HG02610 (cell line): ENCODE data around the gene PITPNC1.
"Not testable (repeated sequence)": the region's sequence is repeated elsewhere in the genome, so short reads cannot be mapped to it uniquely, and the experiment has no call there.

ENCODE experiments used
- ATAC-seq: cut with Tn5 transposase; IDR thresholded peaks from one replicate; pipeline ENCODE4 v1.9.1; 2021; ENCODE audit warnings: mild to moderate bottlenecking, moderate library complexity; ENCODE audit not compliant: unreplicated experiment

PITPNC1 gene

DNA sequence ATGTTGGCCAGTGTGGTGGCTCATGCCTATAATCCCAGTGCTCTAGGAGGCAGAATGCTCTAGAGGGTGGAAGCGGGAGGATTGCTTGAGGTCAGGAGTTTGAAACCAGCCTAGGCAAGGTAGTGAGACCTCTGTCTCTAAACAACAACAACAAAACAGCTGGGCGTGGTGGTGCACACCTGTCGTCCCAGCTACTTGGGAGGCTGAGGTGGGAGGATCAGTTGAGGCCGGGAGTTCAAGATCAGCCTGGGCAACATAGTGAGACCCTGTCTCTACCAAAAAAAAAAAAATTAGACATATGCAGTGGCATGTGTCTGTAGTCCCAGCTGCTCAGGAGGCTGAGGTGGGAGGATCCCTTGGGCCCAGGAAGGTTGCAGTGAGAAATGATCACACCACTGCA is 53.4 kb downstream of the PITPNC1 start:
- not testable (repeated sequence) for ATAC-seq

DNA sequence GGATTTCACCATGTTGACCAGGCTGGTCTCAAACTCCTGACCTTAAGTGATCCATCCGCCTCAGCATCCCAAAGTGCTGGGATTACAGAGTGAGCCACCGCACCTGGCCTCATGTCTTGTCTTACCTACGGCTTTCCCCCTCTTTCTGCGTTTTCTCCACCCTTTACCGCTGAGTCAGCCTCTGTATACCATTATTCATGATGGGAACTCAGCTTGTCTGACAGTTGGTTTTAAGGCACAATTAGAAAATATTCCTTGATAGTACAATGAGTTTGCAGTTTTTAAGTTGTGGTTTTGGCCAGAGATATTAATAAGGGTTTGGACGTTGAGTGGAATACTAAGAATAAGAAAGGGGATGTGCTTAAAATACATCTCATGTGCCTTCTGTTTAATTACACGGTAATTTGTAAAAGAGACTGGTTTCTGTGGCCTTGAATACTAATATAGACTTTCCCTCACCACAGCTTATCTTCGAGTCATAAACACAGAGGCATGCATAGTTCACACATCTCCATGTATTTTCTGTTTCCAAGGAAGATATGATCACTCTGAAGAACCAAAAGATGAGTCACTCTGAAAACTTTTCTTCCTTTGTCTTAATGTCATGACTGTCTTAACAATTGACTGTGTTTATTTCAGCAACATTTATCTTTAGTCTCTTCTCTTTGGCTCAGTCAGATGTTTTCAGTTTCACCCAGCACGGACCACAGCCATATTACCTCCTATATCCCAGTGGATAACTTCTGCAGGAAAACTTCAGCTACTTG is 54.4 kb downstream of the PITPNC1 start:
- no peak for ATAC-seq

DNA sequence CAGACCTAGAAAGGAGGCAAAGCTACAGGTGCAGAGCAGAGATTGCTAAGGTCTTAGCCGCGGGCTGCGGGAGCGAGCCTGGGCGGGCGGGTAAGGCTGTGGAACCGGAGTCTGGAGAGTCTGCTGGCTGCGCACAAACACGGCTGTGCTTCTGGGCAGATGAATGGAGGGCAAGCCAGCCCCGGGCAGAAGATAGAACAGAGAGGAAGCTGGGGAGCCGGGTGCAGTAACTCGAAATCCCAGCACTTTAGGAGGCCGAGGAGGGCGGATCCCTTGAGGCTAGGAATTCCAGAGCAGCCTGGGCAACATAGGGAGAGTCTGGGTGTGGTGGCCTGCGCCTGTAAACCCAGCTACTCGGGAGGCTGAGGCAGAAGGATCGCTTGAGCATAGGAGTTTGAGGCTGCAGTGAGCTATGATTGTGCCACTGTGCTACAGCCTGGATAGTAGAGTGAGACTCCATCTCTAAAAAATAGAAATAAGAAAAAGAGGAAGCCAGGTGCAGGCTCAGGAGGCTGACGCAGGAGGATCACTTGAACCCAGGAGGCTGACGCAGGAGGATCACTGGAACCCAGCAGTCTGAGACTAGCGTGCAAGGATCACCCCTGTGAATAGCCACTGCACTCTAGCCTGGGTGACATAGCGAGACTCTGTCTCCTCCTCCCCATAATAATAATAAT is 56.3 kb downstream of the PITPNC1 start:
- no peak for ATAC-seq

DNA sequence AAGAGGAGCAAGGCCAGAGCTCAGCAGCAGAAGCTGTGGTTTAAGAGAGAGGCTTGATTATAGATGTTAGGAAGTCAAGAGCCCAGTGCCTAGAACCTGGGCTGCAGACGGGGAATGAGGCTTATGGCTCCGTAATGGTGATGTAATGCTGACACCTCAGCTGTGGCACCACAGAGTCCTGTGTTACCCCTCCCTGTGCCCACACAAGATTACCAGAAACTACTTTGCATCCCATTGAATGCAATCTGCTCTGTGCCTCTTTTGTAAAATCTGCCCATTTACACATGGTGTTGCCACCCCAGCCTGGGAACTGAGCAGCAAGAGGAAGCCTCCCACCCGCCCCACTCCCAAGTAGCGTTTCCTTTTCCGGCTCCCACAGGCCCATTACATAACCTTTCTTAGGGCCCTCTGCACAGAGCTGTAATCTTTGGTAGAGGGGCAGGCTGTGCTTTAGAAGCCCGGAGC is 57.0 kb downstream of the PITPNC1 start:
- ATAC-seq, result no peak

DNA sequence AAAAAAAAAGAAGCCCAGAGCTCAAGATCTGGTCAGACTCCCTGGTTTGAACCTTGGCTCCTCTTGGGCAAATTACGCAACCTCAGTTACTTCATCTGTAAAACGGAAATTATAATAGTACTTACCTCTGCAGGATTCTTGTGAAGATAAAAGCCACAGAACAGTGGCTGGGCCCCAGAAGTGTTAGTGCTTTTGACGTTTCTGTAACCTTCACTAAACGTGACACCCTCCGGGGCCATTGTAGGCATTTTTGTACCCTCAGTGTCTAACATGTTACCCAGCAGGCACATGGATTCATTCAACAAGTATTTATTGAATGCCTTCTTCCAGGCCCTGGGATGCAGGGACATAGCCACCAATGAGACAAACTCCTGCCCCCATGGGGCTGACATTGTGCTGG is 58.0 kb downstream of the PITPNC1 start:
- ATAC-seq, result no peak

DNA sequence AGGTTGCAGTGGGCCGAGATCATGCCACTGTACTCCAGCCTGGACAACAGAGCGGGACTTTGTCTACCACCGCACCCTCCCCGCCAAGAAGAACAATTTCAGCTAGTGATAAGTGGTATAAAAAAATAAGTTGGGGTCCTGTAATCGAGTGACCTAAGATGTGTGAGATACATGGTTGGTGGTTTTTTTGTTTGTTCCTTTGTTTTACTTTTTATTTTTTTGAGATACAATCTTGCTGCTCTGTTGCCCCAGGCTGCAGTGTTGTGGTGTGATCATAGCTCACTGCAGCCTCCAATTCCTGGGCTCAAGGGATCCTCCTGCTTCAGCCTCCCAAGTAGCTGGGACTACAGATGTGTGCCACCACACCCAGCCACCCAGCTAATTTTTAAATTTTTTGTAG is 58.7 kb downstream of the PITPNC1 start:
- ATAC-seq, result no peak

DNA sequence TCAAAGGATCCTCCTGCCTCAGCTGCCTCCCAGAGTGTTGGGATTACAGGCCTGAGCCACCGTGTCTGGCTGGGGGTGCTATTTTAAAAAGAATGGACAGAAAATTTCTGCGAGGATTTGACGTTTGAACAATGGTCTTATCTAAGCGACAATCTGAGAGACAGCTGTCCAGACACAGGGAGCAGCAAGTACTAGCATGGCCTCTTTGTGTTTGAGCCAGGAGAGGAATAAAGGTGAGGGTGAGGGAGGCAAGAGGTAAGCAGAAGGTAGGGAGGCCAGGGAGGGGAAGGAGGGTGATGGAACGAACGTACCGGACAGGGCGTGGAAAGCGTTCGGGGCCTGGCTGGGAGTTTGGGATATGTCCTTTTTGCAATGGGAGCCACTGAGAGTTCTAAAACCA is 59.2 kb downstream of the PITPNC1 start:
- no peak for ATAC-seq

DNA sequence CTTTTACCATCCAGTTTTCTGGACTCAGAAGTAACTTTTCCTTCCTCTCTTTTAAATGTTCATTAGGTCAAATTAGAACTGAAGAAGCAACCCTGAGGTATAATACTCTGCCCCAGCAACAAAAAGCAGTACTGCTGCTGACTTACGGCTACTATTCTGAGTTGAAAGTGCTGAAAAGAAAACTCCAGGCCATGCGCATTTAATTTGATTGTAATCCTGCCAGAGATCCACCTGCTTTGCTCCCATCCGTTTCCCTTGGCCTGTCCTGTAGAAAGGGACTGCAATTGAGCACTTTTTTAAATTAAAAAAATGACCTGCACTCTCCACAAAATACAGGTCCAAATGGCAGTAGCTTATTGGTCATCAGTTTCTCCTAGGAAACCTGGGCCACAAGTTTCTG is 61.6 kb downstream of the PITPNC1 start:
- no peak for ATAC-seq

DNA sequence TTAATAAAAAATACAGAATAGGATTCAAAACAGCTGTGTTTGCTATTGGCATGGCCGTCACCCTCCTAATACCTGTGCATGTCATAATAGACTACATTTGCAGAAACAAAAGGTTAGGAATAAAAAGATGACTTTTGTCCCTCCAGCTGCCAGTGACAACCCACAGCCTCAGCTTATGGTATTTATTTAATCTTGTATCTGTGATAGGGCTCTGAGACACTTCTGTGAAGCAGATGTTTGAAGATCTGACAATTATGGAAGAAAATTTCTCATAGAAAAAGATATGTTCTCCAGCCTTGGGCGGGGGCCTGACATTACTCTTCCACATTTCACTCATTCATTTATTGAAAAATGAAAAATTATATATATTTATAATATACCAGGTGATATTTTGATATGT is 62.2 kb downstream of the PITPNC1 start:
- ATAC-seq, result no peak

DNA sequence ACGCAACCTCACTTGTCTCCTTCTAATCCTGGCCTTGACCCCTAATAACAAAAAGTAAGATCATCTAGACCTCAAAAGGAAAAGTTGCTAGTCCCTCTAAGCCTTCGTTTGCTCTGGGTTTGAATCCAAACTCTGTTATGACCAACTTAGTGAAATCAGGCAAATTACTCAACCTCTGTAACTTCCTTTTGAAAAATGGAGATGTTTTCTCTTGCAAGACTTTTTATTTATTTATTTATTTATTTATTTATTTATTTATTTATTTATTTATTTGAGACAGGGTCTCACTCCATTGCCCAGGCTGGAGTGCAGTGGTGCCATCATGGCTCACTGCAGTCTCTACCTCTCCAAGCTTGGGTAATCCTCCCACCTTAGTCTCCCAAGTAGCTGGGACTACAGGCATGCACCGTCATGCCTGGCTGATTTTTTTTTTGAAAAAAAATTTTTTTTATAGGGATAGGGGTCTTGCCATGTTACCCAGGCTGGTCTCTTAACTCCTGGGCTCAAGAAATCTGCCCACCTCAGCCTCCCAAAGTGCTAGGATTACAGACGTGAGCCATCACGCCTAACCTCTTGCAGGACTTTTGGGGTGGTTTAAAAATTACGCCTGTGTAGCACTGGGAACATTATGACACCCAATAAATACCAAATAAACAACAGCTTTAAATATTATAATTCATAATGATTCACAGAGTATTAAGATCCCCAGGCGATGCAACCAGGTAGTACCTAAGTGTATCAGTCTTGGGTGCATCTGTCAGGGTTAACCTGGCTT is 63.4 kb downstream of the PITPNC1 start:
- no peak for ATAC-seq

DNA sequence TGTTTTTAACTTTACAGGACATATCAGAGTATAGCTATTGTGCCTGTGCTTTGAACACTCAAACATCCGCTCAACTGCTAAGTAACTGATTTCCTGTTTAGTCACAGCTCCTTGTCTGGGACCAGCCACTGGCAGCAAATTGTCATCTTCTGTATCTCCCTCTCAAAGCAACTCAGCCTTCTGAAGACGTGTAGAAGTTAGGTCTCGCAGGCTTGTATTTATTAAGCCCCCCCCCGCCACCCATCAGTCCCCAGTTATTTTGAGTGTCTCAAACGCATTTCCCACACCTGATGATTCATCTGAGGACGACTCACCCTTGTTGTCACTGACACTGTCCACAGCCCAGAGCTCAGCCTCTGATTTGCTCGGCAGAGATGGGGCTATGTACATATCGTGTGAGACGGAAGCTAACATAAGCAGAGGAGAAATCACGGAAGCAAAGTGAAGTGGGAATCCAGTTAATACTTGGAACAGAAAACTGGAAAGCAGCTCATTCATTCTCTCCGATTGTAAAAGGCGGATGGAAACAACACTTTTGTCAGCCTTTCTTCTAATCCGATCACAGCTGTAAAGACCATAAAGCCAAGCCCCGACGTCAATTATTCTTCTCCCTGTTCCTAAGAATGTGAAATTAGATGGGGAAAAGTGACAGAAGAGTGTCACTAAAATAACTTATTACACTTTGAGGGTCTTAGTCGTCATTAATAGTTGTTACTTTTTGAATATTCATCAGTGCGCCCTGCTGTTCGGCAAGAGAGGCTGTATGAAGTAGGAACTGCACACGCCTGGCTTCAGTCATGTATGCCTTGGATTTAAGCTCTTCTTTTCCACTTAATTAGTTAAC is 64.2 kb downstream of the PITPNC1 start:
- ATAC-seq, result no peak

DNA sequence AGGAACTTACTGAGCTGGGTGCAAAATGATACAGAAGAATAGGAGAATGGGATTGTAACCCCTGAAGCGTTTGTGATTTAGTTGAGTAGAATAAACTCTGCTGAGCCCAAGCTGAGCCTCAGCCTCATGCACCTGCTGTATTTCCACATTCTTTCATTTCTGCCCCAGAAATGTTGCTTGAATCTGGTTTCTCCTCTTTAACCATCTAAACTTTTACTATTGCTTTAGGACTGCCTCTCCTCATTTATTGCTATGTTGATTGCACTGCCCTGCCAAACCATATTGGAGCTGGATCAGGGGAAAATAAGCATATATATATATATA is 64.8 kb downstream of the PITPNC1 start:
- ATAC-seq, result no peak

DNA sequence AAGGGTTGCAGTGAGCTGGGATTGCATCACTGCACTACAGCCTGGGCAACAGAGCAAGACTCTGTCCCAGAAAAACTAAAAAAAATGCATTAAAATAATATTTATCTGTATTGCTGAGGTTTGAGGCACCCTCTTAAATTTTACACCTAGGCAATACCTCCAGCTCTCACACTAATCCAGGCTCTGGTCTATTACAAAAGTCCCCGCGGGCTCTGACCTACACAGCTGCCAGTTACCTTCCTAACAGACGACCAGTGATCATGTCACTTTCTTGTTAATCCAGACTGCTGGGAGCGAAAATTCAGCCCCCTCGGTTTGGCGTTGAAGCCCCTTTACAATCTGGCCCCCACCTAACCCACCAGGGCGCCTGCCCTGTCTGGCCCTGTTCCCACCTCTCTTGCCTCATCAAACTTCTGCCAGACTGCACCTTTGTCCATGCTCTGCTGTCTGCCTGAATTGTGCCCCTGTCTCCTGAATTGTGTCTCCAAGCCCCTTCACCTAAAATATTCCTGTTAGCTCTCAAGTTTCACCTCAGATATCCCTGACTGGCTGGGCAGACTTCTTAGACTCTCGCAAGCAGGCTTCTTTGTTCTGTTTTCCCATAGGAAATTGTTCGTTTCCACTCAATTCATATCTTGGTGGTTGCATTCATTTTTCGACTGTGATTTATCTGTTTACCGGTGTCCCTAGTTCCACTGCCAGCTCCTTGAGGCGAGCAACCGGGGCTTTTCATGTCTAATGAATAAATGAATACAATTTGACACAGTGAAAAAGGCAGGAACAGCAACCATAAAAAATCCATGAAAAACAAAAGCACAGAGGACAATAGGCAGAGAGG is 65.9 kb downstream of the PITPNC1 start:
- no peak for ATAC-seq

DNA sequence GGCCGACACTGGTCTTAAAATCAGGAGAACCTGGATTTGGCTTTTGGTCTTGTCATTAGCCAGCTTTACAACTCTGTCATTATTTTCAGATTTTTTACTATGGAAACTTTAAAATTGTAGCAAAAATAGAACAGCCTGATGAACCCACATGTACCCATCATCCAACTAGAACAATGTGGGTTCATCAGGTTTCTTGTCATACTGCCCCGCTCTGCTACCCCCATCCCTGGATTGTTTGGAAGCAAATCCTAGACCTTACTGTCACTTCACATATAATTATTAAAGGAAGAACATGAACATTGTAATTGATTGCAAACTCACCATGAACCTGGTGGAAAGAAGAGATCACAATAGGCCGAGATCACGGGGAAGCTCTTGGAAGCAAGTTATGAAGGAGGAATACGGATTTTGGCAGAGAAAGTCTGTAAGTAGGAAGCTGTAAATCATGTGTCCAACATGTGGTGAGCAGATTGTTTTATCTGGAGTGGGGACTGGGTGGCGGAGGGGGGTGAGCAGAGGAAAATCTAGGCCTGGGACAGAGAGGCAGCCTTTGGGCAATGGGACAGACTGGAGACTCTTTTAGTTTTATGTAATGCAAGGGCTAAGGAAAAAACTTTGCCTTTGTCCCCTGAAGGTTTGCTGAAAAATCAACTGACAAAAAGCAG is 67.0 kb downstream of the PITPNC1 start:
- ATAC-seq, result no peak

DNA sequence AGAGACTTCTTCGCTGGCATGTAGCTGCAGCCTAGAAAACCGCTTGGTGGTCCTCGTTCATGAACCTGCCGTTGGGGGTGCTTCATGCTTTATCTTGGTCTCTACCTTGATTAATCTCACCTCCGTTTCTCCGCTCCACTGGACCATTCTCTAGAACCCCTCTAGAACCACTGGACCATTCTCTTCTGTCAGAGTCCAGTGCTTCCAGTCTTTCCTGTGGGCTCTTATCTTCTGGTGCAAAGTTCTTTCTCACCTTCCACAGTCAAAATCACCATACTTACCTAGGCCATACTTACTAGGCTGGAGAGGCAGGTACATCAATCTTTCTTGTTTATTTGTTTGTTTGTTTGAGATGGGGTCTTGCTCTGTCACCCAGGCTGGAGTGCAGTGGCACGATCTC is 71.4 kb downstream of the PITPNC1 start:
- no peak for ATAC-seq

DNA sequence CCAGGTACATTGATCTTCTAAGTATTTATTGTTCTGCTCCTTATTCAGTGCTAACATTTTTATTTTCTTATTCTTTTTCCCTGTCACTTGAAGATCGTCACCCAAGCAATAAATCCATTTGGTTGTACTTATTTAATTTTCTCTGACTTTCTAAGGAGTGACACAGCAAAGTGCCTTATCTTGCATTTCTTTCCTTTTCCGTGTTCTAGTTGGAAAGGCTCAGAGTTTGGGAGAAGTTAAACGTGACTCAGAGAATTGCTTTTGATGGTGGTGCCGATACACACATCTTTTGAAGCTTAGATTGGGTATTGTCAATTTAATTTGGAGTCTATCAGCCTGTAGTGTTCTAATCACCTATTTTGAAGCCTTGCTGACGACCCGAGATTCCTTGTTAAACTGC is 72.0 kb downstream of the PITPNC1 start:
- ATAC-seq, result no peak

DNA sequence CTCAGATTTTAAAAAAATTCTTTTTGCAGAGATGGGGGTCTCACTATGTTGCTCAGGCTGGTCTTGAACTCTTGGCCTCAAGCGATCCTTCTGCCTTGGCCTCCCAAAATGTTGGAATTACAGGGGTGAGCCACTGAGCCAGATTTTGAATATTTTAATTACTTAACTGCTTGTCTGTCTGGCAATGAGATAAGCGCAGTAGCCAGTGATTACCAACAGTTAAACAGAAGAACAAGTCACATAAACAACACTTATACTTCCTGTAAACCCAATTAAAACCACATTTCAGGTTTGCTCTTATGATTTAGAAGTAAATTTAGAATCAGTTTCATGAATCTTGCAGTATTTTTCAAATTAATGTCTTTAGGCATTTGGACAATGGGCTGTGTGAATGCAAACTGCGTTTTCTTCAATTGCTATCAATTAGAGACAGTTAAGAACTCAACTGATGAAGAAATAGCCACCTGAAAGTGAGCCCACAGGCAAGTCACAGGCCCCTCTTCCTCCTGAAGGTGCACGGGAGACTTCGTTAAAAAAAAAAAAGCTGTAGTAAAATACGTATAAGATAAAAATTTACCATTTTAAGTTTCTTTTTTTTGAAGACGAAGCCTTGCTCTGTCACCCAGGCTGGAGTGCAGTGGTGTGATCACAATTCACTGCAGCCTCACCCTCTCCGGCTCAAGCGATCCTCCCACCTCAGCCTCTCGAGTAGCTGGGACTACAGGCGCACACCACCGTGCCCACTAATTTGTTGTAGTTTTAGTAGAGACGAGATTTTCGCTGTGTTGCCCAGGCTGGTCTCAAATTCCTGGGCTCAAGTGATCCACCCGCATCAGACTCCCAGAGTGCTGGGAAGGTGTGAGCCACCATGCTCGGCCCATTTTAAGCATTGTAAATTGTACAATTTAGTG is 73.0 kb downstream of the PITPNC1 start:
- no peak for ATAC-seq

DNA sequence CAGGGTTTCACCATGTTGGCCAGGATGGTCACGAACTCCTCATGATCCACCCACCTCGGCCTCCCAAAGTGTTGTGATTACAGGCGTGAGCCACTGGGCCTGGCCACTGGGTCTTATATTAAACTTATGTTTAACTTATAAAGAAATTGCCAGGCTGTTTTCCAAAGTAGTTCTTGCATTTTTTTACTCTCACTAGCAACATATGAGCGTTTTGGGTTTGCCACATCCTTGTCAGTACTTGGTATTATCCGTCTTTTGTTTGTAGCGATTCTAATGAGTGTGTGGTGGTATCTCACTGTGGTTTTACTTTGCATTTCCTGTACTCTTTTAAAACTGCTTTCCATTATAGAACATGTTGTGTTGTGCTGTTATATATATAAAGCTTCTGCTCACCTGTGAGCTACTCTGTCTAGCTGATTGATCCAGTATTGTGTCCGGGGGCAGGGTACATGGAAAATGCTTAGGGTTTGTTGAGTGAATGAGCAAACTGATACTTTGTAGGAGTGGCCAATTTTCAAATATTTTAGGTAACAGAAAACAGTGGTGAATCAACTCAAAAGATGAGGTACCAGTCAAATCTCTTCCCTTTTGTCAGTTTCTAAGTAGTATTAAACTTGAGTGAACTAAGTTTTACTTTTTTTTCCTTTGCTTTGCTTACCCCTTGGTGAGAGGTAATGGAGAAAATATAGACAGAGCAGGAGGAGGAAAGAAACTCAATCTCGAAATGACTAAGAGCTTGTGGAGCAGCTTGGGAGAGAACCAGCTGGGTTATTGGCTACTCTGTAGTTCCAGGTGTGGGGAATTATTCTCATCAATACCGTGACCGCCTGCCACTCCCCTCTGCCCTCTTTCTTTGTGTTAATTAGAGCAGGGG is 75.8 kb downstream of the PITPNC1 start:
- no peak for ATAC-seq
